Measurements from ENCODE around the gene ART3.
A peak's percentile ranks its signal among the peaks of the same experiment; 100 is the strongest.

ART3 gene

DNA sequence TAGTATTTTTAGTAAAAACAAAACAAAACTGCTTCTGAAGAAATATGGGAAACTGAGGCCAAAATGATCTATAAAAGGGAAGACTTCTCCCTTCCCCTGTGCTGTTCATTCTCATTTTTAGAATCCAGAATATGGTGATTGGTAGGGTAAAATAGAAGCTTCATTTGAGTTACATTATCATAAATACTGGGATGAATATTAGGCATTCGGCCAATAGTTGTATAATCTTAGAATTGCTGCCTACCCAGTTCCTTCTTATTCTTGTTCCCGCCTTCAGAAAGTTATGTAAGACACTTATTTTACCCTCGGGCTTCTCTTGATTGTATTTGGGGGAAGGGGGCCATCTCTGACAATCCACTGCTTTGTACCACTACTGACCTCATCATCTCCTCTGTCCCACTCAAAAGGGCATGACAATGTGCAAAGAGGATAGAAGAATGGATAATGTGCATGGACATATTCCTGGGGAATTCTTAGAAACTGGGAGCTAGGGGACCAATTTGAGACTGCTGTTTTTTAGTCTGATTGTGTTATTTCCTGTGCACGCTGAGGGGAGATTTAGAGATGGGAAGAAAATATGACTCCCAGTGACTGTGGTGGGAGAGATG, 588 bp downstream of the ART3 start:
- DNase-seq, result no peak

DNA sequence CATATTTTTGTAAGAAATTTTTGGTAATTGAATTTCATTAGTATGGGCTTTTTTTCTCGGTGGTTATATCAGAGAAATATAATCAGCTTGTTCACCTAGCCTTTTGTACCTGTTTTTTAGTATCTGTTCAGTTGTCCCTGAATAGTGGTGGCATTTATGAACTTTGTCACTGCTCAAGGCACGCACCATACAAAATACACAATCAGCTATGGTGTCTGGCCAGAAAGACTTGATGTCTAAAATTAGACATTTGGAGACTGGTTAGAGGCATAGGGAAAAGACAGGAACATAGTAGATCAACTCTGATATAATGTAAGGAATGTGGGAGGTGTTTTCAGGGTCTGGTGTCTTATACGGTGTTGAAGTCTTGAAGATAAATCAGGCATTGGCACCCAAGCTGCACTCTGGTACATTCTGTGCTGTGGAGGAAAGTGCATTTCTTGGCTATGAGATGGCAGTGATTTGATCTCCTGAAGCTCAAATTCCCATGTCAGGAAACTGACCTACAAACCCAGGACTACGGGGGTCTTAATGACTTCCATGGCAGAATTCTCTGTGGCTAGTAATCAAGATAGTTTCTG, 3.6 kb downstream of the ART3 start:
- no peak for DNase-seq

DNA sequence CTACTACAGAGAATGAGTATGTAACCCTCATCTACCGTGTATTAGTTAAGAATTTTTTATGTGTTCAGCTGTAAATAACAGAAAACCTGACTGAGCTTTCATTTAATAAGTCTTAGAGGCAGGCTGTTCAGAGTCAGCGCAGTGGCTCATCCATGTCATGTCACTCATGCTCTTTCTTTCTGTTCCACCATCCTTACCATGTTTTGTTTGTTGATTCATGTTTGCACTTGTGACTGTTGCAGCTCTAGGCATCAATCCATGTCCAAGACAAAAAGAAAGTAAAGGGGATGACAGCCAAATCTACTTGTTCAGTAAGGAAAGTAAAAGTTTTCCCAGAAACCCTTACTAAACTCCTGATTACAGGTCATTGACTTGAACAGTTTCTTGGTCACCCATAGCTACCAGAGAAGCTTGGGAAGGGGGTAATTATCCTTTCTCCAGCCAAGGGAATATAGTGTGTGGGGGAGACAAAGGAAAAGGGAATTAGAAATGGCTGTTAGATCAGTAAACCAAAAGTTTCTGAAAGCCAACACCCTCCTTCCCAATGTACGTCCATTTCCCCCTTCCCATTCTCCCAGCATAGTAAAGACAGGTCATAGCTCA, 9.0 kb downstream of the ART3 start:
- no peak for DNase-seq

DNA sequence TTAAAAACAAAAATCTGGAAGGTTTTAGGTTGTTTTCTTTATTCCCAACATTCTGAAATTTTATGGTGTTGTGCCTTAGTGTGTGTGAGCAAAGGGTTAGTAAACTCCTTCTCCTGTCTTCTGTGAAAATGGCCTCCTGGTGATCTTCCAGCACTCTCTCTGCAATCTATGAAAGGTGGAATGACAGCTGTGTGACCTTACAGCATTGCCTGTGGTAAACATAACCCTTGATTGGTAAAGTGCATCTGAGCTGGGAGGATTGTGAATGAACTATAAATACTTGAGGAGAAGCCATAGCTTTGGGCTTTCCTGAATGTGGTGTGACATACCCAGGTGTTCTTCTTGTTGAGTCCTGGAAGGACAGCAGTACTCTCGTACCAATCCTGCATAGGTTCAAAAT, 10.0 kb downstream of the ART3 start:
- DNase-seq, result no peak

DNA sequence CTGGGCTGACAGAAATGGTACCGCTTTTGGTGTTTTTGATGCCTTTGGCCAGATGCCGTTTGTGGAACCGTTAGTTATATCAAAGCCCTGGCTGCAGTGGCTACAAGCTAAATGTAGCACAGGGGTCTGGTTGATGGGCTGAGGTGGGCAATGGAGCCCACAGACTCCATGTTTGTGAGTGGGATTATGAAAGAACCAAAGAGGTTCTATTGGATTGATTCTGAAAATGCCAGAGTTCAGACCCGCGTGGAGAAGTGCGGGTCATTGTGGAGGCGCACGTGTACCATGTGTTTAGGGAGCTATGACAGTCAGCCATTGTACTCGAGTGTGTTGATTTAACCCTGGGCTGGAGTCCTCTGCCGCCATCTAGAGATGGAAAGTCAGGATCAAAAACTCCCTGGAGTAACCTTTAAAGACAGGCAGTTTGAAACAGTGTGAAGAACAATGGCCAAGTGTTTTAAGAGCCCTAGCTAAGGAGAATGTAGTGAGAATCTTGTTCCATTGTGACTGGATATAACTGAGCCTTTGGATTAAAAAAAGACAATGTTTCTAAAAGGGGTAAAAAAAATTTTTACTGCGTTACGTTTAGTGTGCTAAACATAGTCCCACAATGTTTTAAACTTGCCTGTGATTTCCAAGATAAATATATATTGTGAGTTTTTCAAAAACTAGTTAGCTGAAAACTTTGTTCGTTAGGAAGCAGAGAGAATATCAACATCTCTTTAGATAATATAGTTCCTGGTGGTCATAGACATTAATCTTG, 12.7 kb downstream of the ART3 start:
- DNase-seq, result peak; percentile 84

DNA sequence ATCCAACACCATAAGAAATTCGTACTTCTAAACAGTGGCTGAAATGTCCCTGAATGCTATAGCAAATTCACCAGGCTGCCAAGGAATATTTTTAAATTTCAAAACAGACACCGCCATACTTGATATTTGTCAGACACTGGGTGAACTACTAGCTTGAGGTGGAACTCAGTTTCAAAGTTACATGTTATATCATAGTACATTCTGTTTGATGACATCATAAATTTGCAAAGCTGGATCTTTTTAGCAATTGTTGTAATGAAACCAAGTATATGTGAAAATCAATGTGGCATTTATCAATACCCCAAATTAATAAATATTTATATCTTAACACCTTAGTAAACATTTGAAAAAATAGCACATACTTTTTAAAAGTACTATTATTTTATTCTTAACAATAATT, 14.2 kb downstream of the ART3 start:
- no peak for DNase-seq

DNA sequence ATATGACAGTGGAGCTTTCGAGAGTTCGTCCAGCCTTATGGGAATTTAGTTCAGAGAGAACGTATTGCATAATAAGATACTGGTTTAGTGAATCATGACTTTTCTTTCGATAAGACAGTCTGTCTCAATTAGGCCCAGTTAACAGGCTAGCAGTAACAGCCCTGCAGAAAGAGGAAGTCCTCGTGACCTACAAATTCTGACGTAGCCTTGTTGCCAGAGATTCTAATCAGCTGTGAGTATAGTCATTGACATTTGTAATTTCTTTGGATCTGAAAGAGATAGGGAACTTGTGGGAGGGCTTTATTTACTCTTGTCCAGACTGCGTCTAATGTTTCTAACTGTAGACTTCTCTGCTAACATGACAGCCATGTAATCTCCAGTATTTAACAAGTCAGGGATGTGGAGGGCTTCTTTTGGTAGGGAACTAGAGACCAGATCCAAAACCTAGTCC, 15.8 kb downstream of the ART3 start:
- DNase-seq, result no peak

DNA sequence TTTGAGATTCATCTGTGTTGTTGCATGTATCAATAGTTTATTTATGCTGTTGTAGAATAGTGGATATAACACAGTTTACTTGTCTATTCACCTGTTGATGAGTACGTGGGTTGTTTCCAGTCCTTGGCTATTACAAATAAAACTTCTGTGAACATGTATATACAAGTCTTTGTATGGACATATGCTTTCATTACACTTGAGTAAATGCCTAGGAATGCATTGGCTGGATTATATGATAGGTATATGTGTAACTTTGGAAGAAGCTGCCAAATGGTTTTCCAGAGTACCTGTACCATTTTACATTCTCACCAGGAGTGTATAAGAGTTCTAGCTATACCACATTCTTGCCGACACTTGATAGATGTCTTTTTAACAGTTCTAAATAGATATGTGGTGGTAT, 16.5 kb downstream of the ART3 start:
- DNase-seq, result no peak

DNA sequence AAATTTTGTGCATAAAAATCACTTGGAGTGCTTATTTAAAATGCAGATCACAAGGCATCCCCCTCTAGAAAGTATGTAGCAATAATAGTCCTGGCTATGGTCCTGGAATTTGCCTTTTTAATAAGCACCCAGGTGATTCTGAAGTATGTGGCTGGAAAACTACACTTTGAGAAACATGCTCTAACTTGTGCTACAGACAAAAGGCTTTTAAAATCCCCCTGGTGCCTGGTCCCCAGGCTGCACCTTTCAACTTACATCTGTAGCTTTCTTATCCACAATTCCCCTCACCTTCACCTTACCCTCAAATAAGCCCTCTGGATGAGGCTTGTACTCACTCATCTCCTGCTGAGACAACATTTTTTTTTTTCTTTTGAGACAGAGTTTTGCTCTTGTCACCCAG, 21.1 kb downstream of the ART3 start:
- no peak for DNase-seq

DNA sequence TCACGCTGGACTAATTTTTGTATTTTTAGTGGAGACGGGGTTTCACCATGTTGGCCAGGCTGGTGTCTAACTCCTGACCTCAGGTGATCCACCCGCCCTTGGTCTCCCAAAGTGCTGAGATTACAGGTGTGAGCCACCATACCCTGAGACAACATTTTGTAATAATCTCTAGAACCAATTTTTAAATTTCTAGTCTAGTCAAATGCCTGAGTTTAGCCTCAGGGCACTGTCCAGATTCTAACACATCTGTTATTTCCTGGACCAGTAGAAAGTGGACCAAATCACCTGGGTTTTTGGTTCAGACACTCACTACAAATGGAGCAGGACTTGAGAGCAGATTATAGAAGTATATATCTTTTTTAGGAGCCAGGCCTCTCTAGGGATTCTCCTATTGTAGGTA, 21.6 kb downstream of the ART3 start:
- no peak for DNase-seq

DNA sequence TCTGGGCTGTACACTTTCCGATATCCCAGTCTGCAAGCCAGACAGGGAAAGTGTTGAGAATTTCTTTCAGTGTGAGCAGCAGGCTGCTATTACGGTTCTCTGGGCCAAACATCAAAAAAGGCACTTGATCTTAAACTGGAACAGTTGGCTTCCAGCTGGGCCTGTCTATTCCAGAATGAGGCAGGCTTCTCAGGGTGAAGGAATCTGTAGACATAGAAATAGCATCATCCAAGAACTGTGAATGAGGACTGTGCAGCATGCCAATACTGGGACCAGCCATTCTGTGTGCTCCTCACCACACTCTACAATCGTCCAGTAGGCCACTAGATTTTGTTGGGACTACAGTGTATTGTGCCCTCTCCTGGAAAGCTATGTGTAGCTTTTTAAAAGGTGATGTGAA, 31.1 kb downstream of the ART3 start:
- DNase-seq, result no peak

DNA sequence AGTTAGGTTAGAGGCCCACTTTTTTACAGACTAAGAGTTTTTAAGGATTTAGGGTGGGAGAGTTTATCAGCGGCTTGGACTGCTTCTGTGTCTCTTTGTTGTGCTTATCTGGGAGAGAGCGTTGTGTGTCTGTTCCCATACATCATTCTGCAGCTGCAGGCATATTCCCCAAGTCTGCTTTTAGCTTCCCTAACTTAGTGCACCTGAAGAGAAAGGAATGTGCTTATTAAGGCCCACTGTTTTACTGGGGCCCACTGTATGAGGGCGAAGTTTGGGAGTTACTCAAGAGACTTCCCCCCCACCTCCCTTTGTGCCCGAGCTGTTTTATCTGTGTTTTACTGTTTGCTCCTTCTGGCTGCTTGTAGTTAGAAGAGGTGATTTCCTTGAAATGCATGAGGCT, 31.9 kb downstream of the ART3 start:
- DNase-seq, result no peak

DNA sequence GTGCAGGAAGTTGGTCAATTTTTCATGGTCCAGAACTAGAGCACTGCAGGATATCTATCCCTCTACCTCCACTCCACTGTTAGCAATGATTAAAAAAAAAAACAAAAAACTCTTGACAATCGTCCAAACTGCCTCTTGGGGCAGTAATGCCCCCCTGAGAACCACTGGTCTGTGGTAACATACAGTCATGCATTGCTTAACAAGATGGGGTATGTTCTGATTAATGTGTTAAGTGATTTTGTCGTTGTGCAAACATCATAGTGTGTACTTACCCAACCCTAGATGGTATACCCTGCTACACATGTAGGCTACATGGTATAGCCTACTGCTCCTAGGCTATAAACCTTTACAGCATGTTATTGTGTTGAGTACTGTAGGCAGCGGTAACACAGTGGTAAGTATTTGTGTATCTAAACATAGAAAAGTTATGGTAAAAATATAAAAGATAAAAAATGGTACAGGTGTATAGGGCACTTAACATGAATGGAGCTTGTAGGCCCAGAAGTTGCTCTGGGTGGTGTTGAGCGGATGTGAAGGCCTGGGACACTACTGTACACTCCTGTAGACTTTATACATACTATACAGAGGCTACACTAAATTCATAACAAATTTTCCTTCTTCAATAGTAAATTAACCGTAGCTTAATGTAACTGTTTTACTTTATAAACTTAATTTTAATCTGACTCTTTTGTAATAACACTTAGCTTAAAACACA, 34.1 kb downstream of the ART3 start:
- DNase-seq, result no peak

DNA sequence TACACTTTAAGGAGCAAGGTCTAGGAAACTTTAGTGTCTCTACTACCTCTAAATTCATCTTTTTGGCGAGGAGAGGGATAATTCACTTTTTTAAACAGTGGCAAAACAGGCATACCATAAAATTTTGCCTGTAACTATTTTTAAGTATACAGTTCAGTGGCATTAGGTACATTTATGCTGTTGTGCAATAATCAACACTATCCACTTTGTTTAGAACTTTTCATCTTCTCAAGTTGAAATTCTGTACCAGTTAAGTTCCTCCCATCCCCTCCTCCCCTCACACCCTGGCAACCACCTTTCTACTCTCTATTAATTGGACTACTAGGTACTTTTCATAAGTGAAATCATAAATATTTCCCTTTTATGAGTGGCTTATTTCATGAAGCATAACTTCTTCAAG, 42.3 kb downstream of the ART3 start:
- DNase-seq, result no peak

DNA sequence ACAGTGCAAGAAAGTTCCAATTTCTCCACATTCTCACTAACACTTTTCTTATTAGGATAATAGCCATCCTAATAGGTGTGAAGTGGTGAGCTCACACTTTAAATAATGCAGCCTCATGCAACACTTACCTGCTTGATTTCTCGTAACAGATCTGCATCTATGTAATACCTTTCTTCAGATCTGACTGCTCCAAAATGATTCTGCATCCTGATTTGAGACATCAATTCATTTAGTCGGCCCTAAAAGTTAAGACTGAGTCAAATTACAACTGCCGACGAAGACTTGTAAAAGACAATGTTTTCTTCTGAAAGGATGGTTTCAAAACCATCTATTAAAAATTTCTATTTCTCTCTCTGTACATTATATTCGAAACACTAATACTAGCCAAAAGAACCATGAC, 43.0 kb downstream of the ART3 start:
- no peak for DNase-seq

DNA sequence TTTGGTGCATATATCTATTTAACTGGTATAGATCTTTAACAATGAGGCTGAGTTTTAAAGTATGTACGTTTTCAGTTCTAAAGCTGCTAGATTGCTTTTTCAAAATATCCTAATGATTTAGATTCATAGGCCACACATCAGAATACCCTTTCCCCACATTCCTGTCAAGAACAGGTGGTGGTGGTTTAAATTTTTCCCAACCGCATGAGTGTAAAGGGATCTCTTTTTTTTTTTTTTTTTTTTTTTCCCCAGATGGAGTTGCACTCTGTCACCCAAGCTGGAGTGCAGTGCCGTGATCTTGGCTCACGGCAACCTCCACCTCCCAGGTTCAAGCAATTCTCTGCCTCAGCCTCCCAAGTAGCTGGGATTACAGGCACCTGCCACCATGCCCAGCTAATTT, 45.7 kb downstream of the ART3 start:
- no peak for DNase-seq

DNA sequence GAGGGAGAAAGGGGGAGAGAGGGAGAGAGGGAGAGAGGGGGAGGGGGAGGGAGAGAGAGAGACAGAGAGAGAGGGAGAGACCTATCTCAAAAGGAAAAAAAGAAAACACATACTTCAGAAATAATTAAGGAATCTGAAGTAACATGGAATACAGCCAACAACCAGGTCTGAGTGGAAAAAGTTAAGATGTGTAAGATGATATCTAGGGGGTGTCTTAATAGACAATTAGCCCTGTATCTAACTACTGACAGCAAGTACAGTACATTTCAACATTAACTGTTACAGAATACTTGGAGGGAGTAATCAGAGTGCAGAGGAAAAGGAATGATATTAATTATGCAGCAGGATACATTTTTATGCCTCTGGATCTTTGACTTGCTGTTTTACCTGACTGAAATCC, 51.3 kb downstream of the ART3 start:
- DNase-seq, result no peak

DNA sequence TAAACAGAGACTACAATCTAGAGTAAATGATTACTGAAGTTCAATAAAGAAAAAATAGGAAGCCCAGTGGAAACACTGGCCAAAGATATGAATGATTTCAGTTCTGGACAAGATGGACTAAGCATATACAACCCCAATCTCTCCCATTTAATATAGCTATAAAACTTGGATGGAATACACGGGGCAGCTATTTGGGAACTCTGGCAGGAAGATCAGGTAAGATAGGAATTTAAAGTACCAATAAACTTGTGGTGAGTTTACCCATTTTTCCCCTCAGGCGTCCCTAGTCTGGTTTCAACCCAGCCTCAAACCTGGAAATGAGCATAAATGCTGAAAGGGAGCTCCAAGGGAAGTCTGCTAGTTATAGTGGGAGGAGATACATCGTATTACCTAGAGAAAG, 53.2 kb downstream of the ART3 start:
- no peak for DNase-seq

DNA sequence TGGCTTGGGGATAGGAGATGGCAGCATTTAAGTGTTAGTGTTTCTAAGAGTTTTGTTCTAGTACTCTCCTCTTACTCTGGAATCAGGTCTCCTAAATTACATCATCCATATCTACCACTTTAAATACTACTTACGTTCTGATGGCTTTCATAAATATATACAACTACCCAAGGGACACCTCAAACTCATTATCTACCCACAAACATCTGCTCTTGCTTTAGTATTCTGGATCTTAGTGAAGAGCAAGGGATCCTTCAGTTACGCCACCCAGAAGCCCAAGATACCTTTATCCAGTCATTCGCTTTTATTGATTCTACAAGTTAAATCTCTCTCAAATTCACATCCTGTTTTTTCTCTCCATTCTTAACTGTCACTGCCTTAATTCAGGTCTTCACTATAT, 66.7 kb downstream of the ART3 start:
- DNase-seq, result no peak

DNA sequence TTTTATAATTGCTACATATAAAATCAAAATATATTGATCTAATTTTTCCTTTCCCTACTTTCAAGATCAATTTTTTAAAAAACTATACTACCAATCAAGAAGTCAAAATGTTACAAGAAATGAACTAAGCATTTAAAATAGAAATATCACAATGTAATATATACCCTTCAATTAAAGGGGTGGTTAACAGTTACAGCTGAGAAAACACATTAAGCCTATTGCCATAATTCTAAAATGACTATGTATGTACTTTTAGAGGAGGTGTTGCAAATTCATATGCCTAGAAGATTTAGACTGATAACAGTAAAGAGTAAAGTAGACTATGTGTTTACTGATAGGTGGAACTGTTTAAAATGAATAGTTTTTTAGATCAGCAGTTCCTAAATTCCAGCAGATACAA, 70.0 kb downstream of the ART3 start:
- DNase-seq, result no peak

DNA sequence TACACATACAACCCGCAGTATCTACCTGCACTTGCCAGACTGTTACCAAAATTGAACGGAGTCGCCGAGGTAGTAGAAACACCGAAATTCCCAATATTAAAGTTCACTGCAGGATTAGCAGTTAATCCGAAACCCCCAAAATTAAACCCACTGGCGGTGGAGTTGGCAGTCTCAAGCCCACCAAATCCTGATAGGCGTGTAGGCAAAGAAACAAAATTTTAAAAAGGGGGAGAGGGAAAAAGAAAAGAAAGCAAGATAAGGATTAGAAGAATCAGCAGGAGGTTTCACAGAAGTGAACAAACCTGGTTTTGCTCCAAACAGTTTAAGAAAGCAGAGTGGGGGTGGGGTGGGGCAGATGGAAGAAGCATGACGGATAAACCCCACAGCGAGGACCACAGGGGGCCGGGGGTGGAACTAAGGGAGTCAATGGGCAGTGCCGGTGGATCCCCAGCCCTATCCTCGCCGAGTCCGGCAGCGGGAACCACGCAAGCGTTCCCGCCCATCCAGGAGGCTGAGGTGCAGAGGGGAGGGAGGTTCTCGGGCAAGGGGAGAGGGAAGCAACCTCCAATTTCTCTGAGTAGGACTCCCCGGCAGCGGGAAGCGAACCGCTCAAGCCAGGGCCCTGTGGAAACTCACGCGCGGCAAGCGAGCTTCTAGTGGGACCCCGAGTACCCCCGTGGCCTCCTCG, 73.1 kb downstream of the ART3 start:
- DNase-seq, result peak; percentile 89

DNA sequence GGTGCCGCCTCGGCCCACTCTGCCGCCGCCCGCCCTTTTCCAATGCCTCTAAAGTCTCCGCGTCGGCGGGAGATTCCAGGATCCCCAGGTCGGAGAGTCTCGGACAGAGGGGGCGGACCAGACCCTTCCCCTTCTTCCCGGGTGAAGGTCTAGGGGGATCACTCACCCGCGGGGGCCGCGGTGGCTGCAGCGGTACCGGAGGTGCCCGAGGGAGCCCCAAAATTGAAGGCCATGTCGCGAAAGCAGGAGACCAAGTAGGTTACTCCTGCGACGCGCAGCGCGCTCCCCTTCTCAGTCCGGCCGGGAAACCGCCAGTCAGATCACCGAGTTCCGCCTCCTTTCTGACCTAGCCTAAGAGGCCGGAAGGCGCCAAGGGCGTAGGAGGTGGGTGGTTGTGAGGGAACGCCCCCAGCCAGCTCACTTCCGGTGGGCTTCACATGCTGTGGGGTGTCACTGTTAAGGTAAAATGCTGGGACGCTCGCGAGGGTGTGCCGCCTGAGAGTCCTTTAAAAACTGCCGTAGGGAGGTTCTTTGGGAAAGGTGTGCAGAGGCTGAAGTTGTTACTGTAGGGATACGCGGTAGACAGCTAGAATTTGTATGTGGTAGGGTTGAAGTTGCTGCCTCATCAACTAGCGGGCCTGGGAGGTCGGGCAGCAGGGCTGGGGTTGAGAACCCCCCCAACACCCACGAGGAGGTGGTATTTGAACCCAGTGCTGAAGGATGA, 73.8 kb downstream of the ART3 start, which contains the start of gene NUP54:
TSS of gene NUP54 (minus strand) at position 256 of the 724 bp plus-strand sequence. CDS start at position 233, 23 bp downstream.
- DNase-seq, result peak; percentile 98

Data from islet precursor cell (in vitro differentiated cells).